Measurements from ENCODE around the gene PLEKHH2. TPM values are rescaled to one million over a fixed set of nuclear protein-coding genes. Genes with fewer than 3 reads are reported as not detected.
"Not testable (repeated sequence)": the region's sequence is repeated elsewhere in the genome, so short reads cannot be mapped to it uniquely, and the experiment has no call there.

Gene PLEKHH2
- polyA plus RNA-seq (2013, experiment 1 of 2; ENCODE audit: insufficient read length): 0.73 TPM
- polyA plus RNA-seq (2013, experiment 2 of 2; ENCODE audit: insufficient read length): 1.3 TPM

- DNase-seq: peak; percentile 83
Measured at GRCh38 chr2:43637030-43637803, at the start of gene PLEKHH2. Gene PLEKHH2, plus strand, starts transcription at chr2:43637260. Its CDS starts 7,414 bp downstream, at chr2:43644674.

- peak; percentile 97 for DNase-seq
Measured at GRCh38 chr2:43592443-43592842, 44.6 kb upstream of the PLEKHH2 start.

- no peak for DNase-seq
Measured at GRCh38 chr2:43593254-43593653, 43.8 kb upstream of the PLEKHH2 start.

- no peak for DNase-seq
Measured at GRCh38 chr2:43594875-43595274, 42.2 kb upstream of the PLEKHH2 start.

- peak; percentile 99 for DNase-seq
Measured at GRCh38 chr2:43595603-43596412, 41.3 kb upstream of the PLEKHH2 start, which contains the start of gene THADA. Gene THADA, minus strand, starts transcription at chr2:43596038. Its CDS starts 3,646 bp downstream, at chr2:43592392.

- DNase-seq: not testable (repeated sequence)
Measured at GRCh38 chr2:43600596-43600995, 36.5 kb upstream of the PLEKHH2 start.

- DNase-seq: no peak
Measured at GRCh38 chr2:43604674-43605073, 32.4 kb upstream of the PLEKHH2 start.

GRCh38 chr2:43605079-43605655 is 31.9 kb upstream of the PLEKHH2 start:
- peak; percentile 52 for DNase-seq

GRCh38 chr2:43605851-43606250 is 31.2 kb upstream of the PLEKHH2 start:
- DNase-seq: no peak

GRCh38 chr2:43609290-43609918 is 27.7 kb upstream of the PLEKHH2 start:
- DNase-seq: peak; percentile 59

- no peak for DNase-seq
Measured at GRCh38 chr2:43610361-43610760, 26.7 kb upstream of the PLEKHH2 start.

GRCh38 chr2:43611987-43612894 is 24.8 kb upstream of the PLEKHH2 start:
- DNase-seq: peak; percentile 74

- DNase-seq: no peak
Measured at GRCh38 chr2:43612944-43613343, 24.1 kb upstream of the PLEKHH2 start.

GRCh38 chr2:43616967-43617680 is 19.9 kb upstream of the PLEKHH2 start:
- peak; percentile 80 for DNase-seq

GRCh38 chr2:43619511-43619910 is 17.5 kb upstream of the PLEKHH2 start:
- DNase-seq: no peak

GRCh38 chr2:43622931-43623451 is 14.1 kb upstream of the PLEKHH2 start:
- DNase-seq: no peak

GRCh38 chr2:43631618-43632317 is 5.3 kb upstream of the PLEKHH2 start:
- no peak for DNase-seq

GRCh38 chr2:43634604-43635306 is 2.3 kb upstream of the PLEKHH2 start:
- peak; percentile 82 for DNase-seq

GRCh38 chr2:43636153-43636552 is 907 bp upstream of the PLEKHH2 start:
- DNase-seq: not testable (repeated sequence)

All from fibroblast of skin of back (primary cell).